GM12878 (cell line): ENCODE data around the gene CACNG1.

Experiments
- BRCA1 ChIP-seq: IDR thresholded peaks from 2 replicates; pipeline ENCODE4 v1.6.1; 2011; ENCODE audit warnings: low read depth, low read length, improper control_type of control experiment
- CBX5 ChIP-seq: sonication (generic); IDR thresholded peaks from 2 replicates; pipeline ENCODE4 v1.6.1; 2016; ENCODE audit warnings: low read depth, moderate library complexity, mild to moderate bottlenecking, inconsistent platforms
- MYB ChIP-seq: fragments of 150-350 bp; IDR thresholded peaks from 2 replicates; pipeline ENCODE4 v1.6.1; 2014; ENCODE audit warnings: mild to moderate bottlenecking, low read depth, low read length, borderline replicate concordance
- POLR2A ChIP-seq: IDR thresholded peaks from 2 replicates; pipeline ENCODE4 v1.6.1; 2011; ENCODE audit warnings: low read depth, mild to moderate bottlenecking, low read length
- TAF1 ChIP-seq: IDR thresholded peaks from 2 replicates; pipeline ENCODE4 v1.6.1; 2011; ENCODE audit warnings: mild to moderate bottlenecking, low read depth, low read length, borderline replicate concordance
- TCF12 ChIP-seq: IDR thresholded peaks from 2 replicates; pipeline ENCODE4 v1.6.1; 2011; ENCODE audit warnings: low read depth, mild to moderate bottlenecking, low read length
- TF ChIP-seq, protein P1 (sequence below): fragments of 450-650 bp; IDR thresholded peaks from 2 replicates; pipeline ENCODE4 v1.6.1; 2014; ENCODE audit warnings: mild to moderate bottlenecking

DNA sequence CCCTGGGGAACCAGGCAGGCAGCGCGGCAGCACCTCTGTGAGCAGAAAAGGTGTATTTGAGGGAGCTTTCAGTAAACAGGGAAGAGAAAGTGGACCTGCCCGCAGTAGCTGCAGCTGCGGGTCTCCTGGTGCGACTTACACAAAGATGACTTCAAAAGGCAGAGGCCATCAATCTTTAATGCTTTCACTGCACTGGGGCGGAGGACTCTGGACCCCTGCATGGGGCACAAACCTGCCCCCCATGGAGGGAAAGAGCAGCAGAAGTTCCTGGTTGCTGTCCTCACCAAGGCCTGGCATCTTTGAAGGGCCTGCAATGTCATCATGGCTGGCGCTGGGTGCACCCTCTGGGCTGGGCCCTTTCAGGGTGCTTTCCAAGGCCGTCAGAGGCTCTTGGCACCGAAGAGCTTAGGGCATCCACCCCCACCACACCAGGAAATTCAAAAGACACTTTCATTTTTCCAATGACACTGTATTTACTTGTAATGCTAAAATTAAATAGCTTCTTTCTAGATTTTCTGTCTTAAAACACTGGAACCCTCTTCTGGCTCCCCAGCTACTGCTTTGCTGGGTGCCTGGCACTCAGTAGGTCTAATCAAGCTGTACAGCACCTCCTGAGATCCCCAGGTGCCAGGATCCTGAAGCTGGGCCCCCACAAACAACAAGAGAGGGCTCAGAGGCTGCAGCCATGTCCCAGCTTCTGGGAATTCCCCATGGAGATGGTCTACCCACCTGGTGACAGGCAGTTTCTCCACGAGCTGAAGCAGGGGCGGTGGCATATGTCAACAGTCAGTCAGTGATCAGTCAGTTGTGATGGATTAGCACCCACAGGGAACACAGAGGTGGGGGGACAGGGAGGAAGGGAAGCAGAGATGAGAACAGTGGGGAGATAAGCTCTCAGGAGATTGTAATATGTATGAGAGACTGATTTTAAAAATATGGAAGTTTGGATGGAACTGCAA is 2.1 kb upstream of the CACNG1 start:
- no peak for TF ChIP-seq BRCA1
- TF ChIP-seq, protein P1, sequence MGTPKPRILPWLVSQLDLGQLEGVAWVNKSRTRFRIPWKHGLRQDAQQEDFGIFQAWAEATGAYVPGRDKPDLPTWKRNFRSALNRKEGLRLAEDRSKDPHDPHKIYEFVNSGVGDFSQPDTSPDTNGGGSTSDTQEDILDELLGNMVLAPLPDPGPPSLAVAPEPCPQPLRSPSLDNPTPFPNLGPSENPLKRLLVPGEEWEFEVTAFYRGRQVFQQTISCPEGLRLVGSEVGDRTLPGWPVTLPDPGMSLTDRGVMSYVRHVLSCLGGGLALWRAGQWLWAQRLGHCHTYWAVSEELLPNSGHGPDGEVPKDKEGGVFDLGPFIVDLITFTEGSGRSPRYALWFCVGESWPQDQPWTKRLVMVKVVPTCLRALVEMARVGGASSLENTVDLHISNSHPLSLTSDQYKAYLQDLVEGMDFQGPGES = no peak
- no peak for TF ChIP-seq CBX5
- no peak for TF ChIP-seq TAF1
- no peak for TF ChIP-seq MYB
- TF ChIP-seq POLR2A = no peak
- no peak for TF ChIP-seq TCF12
